H1 (cell line): Measurements from ENCODE around the gene ZSCAN10.

ENCODE experiments used
- ASH2L ChIP-seq: fragments of 200-600, 300-600 bp; sonication (generic); IDR thresholded peaks from one replicate; pipeline ENCODE4 v1.7.1; 2017; ENCODE audit warnings: low read length
- CTCF ChIP-seq, 3 experiments: IDR thresholded peaks; 1 replicate in 2 of 3; 2 replicates in 1 of 3; pipeline versions ENCODE4 v1.5.1 to v1.6.1; 2011; ENCODE audit warnings: low read length in 3 of 3, mild to moderate bottlenecking in 3 of 3, inconsistent platforms in 2 of 3, low read depth in 1 of 3, moderate library complexity in 1 of 3; ENCODE audit not compliant: insufficient read depth in 1 of 3; ENCODE audit errors: control extremely low read depth in 1 of 3

DNA sequence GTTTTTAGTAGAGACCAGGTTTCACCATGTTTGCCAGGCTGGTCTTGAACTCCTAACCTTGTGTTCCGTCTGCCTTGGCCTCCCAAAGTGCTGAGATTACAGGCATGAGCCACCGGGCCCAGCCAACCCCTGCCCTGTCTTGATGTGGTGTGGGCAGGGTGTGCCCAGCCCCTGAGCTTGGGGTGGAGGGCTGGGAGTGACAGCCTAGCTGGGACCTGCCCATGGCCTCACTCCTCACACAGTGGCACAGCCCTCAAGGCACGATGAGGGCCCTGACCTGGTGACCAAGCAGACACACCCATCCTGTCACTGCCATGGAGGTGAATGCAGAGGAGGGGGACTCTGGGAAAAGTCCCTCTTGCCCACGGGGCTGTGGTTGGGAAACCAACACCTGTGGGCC lies 30.6 kb downstream of the ZSCAN10 start:
- no peak for TF ChIP-seq CTCF (IDR thresholded peaks at IDR 0.05; ENCODE audit: control extremely low read depth in 1 of 3, insufficient read depth in 1 of 3, low read depth in 1 of 3, low read length in 3 of 3)
- TF ChIP-seq ASH2L = no peak
